HFF-Myc (cell line): ENCODE results near the gene ABCG4.
A peak's percentile ranks its signal among the peaks of the same experiment; 100 is the strongest.
"Not testable (repeated sequence)": the region's sequence is repeated elsewhere in the genome, so short reads cannot be mapped to it uniquely, and the experiment has no call there.

Experiments used
- DNase-seq: peaks from one replicate; pipeline ENCODE4 v3.0.0-alpha.2; 2011; ENCODE audit warnings: low read depth; ENCODE audit errors: extremely low read depth
- H3K4me3 ChIP-seq: replicated peaks from 2 replicates; pipeline ENCODE4 v1.5.1; 2011; ENCODE audit warnings: low read depth, mild to moderate bottlenecking, control low read depth, low read length
- CTCF ChIP-seq: IDR thresholded peaks from 2 replicates; pipeline ENCODE4 v1.5.1; 2012; ENCODE audit warnings: mild to moderate bottlenecking, low read depth, low read length, control low read depth; ENCODE audit errors: missing control alignments

Gene ABCG4

GRCh38 chr11:119149018-119149785, at the start of gene ABCG4:
Gene ABCG4, plus strand, starts transcription at chr11:119149052. Its CDS starts 914 bp downstream, at chr11:119149966.
- no peak for DNase-seq
- H3K4me3 ChIP-seq: peak within 1 kb of the TSS; percentile 47
- TF ChIP-seq CTCF: no peak

GRCh38 chr11:119099711-119100110, 49.1 kb upstream of the ABCG4 start:
- H3K4me3 ChIP-seq: peak overlapping the region; percentile 91
- DNase-seq: no peak
- no peak for TF ChIP-seq CTCF

GRCh38 chr11:119100246-119100970, 48.4 kb upstream of the ABCG4 start:
- DNase-seq: no peak
- peak; percentile 49 for TF ChIP-seq CTCF
- H3K4me3 ChIP-seq: peak overlapping the region; percentile 91

DNA sequence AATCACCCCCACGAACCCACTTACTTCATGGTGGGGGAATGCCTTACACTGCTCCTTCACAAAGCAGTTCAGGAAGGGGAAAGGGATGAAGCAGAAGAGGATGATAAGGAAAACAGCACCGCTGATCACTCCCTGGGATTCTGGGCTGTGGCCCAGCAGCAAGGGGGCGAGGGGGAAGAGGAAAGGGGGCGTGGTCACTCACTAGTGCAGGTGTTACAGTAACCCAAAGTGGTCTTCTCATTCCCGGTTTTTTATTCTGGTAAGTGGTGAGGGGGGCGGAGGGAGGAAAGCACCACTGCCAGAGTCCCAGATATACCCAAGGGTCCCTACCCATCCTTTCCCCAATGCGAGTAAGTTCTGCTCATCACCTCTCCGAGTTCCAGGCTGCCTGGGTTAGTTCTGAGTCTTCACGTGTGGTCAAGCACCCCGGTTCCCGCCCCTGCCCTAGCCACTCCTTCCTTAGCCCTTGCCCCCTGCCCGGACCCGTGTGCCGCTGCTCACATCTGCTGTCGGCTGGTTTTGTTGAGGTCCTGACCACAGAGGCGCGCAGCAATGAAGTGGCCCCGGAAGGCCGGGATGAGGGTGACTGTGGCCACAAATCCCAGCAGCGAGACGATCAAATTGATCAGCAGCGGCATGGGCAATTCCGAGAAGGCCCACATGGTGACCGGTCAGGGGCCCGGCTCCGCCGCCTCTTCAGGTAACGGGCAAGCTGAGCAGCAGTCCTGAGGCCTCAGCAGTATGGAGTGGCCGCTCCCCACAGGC, 47.7 kb upstream of the ABCG4 start:
- no peak for TF ChIP-seq CTCF
- peak overlapping the region; percentile 91 for H3K4me3 ChIP-seq
- DNase-seq: no peak

DNA sequence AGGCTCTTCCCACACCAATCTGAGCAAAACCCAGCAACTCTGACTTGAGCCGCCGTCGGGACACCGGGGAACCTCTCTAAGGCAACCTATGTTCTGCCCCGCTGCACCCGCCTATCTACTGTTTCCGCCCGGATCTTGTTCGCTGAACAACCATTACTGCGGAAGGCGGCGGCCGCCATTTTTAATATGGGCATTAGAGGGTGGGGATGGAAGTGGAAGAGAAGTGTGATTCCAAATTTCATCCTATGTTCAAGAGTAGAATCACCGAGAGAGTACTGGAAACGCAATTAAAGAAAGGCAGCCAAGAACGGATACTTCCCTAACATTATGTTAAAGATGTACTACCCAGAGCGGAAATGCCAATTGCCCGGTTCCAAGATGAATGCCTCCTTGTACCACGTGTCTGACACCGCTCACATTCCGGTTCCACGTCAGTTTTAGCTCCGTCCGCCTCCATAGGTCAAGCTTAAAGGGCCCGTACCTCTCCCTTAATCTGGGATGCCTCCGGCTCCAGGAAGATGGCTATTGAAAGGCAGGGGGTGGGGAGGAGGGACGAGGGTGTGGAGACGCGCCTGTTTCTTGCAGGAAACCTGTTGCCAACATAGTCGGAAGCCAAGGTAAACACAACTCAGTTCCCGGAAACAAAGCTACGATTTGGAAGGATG, 47.0 kb upstream of the ABCG4 start, which contains the start of gene DPAGT1:
DPAGT1 (minus strand) TSS at position 95 of the 665 bp plus-strand sequence. CDS start 198 bp downstream, outside the sequence.
- H3K4me3 ChIP-seq: peak within 1 kb of the TSS; percentile 91
- peak; percentile 96 for DNase-seq
- no peak for TF ChIP-seq CTCF

DNA sequence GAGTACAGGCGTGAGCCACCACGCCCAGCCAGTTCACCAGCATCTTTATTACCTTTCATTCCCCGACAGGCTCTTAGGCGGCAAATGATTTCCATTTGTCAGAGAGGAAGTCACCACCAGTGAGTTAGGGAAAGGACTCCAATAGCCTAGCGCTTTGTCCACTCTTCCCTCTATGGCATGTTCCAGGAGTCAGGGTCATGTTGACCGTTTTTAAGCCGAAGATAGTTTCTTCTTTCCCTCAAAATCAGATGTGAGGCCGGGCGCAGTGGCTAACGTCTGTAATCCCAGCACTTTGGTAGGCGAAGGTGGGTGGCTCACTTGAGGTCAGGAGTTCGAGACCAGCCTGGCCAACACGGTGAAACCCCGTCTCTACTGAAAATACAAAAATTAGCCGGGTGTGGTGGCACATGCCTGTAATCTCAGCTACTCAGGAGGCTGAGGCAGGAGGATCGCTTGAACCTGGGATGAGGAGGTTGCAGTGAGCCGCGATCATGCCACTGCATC, 45.6 kb upstream of the ABCG4 start:
- peak overlapping the region; percentile 91 for H3K4me3 ChIP-seq
- DNase-seq: not testable (repeated sequence)
